ENCODE data around the gene IPCEF1. TPM values are rescaled to one million over a fixed set of nuclear protein-coding genes. Genes with fewer than 3 reads are reported as not detected.

The IPCEF1 gene
- total RNA-seq, 1 experiment from 2014 or later = 0.48 TPM

DNA sequence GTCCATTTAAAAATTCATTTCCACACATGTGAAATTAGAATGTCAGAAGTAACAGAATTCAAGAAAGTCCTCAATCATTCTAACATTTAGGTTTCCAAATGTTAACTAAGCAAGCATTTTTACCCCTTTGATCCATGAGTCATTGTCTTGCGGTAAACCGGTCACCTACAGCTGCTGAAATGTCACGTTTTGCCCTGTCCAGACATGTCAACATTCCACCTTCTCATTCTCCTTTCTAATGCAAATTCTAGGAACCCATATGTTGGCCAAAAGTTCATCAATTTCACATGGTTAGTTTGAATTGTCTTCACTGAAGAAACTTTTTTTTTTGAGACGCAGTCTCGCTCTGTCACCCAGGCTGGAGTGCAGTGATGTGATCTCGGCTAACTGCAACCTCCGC lies 117.2 kb downstream of the IPCEF1 start:
- Histone ChIP-seq H2AK5ac (ENCODE audit: insufficient read length, low read length) (no peak overlapping the region), H3T11ph (ENCODE audit: low read length) (no peak overlapping the region), H3K9me3 (ENCODE audit: control insufficient read depth, low read depth, low read length) (no peaks in the 10 kb centered on the region), H2BK20ac (ENCODE audit: low read depth, low read length, poor library complexity, severe bottlenecking) (no peak overlapping the region), H4K20me1 (ENCODE audit: control insufficient read depth, insufficient read depth, insufficient read length) (no peaks in the 10 kb centered on the region), H3K79me1 (ENCODE audit: insufficient read depth, low read depth, low read length, poor library complexity, severe bottlenecking) (no peaks in the 10 kb centered on the region), H3K23me2 (ENCODE audit: insufficient read length, low read depth, low read length, poor library complexity, severe bottlenecking) (no peaks in the 10 kb centered on the region), H3K4ac (ENCODE audit: low read depth, low read length) (no peak overlapping the region), H2BK120ac (ENCODE audit: low read depth, low read length, poor library complexity, severe bottlenecking) (no peak overlapping the region), H2BK5ac (ENCODE audit: insufficient read length, low read length) (no peak overlapping the region), H3K14ac (ENCODE audit: insufficient read depth, low read length) (no peak overlapping the region), H3K23ac (ENCODE audit: insufficient read length, low read depth, low read length) (no peak overlapping the region), H2AFZ (ENCODE audit: low read length) (no peak overlapping the region), H4K5ac (ENCODE audit: insufficient read length, low read depth, low read length) (no peak overlapping the region), H3K56ac (ENCODE audit: insufficient read length, low read depth, low read length) (no peak overlapping the region), H3K18ac (ENCODE audit: insufficient read length, low read depth, low read length) (no peak overlapping the region), H2BK15ac (ENCODE audit: low read depth, low read length) (no peak overlapping the region), H3K27ac (ENCODE audit: insufficient read length, low read depth, low read length) (no peak overlapping the region), H4K8ac (replicated peaks; ENCODE audit: insufficient read length, low read depth, low read length) (no peak overlapping the region), H4K91ac (ENCODE audit: insufficient read length, low read depth, low read length) (no peak overlapping the region), H2BK12ac (ENCODE audit: insufficient read length, low read depth, low read length) (no peak overlapping the region), H3K9ac (ENCODE audit: extremely low read depth, insufficient read length, low read length) (no peak overlapping the region), H3K4me2 (ENCODE audit: insufficient read depth, insufficient read length, low read length) (no peak overlapping the region), H3K79me2 (ENCODE audit: insufficient read depth, low read length) (no peaks in the 10 kb centered on the region), H3K4me1 (ENCODE audit: insufficient read depth, low read length) (peaks cover 9% of the 10 kb centered on the region; the same call in 1 of the 2 replicates), H3K27me3 (ENCODE audit: insufficient read depth, low read length) (no peaks in the 10 kb centered on the region)
- TF ChIP-seq, protein P1, sequence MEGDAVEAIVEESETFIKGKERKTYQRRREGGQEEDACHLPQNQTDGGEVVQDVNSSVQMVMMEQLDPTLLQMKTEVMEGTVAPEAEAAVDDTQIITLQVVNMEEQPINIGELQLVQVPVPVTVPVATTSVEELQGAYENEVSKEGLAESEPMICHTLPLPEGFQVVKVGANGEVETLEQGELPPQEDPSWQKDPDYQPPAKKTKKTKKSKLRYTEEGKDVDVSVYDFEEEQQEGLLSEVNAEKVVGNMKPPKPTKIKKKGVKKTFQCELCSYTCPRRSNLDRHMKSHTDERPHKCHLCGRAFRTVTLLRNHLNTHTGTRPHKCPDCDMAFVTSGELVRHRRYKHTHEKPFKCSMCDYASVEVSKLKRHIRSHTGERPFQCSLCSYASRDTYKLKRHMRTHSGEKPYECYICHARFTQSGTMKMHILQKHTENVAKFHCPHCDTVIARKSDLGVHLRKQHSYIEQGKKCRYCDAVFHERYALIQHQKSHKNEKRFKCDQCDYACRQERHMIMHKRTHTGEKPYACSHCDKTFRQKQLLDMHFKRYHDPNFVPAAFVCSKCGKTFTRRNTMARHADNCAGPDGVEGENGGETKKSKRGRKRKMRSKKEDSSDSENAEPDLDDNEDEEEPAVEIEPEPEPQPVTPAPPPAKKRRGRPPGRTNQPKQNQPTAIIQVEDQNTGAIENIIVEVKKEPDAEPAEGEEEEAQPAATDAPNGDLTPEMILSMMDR (conservative IDR thresholded peaks at IDR 0.05) = no peak
- Mint-ChIP-seq H3K27me3 (ENCODE audit: low read depth) (no peaks in the 10 kb centered on the region), H3K4me3 (no peak overlapping the region), H3K36me3 (ENCODE audit: insufficient read depth in 1 of 3, low read depth in 3 of 3) (no peaks in the 10 kb centered on the region; a peak in 1 of 7 replicates), H3K4me1 (peaks cover 22 to 24% of the 10 kb centered on the region in 2 experiments), H3K9me3 (no peaks in the 10 kb centered on the region; a peak in 1 of 5 replicates), H3K27ac (no peak overlapping the region)
- DNase-seq = no peak
- no CpG with 5 or more reads among the region's 7 CpGs for WGBS (ENCODE audit: extremely low coverage, insufficient read length, low lambda C conversion rate)

Data from H9 (cell line).